NCI-H1436 treated with DMSO at 0.1 percent for 48 hours (cell line): ENCODE data around the gene UGGT2.
"Not testable (repeated sequence)": the region's sequence is repeated elsewhere in the genome, so short reads cannot be mapped to it uniquely, and the experiment has no call there.

Experiments
- DNase-seq: peaks from one replicate; lab custom pipeline; 2025; lab: John Stamatoyannopoulos, UW

The UGGT2 gene

GRCh38 chr13:95898256-95898655, 154.9 kb downstream of the UGGT2 start:
- DNase-seq = no peak

GRCh38 chr13:95896301-95896700, 156.9 kb downstream of the UGGT2 start:
- DNase-seq = no peak

GRCh38 chr13:95893861-95894260, 159.3 kb downstream of the UGGT2 start:
- DNase-seq = no peak

GRCh38 chr13:95882121-95882520, 171.1 kb downstream of the UGGT2 start:
- no peak for DNase-seq

- no peak for DNase-seq
Observed at GRCh38 chr13:95880331-95880730, 172.9 kb downstream of the UGGT2 start.

GRCh38 chr13:95874286-95874685, 178.9 kb downstream of the UGGT2 start:
- DNase-seq = no peak

- DNase-seq = no peak
Observed at GRCh38 chr13:95870421-95870820, 182.8 kb downstream of the UGGT2 start.

- DNase-seq = no peak
Observed at GRCh38 chr13:95865080-95865615, 188.1 kb downstream of the UGGT2 start.

GRCh38 chr13:95862408-95862807, 190.8 kb downstream of the UGGT2 start:
- DNase-seq = no peak

- DNase-seq = no peak
Observed at GRCh38 chr13:95861296-95861695, 191.9 kb downstream of the UGGT2 start.

- no peak for DNase-seq
Observed at GRCh38 chr13:95858286-95859075, 194.7 kb downstream of the UGGT2 start.

GRCh38 chr13:95845656-95846055, 207.5 kb downstream of the UGGT2 start:
- not testable (repeated sequence) for DNase-seq

- no peak for DNase-seq
Observed at GRCh38 chr13:95842898-95843297, 210.3 kb downstream of the UGGT2 start.

- no peak for DNase-seq
Observed at GRCh38 chr13:95841894-95842293, 211.3 kb downstream of the UGGT2 start.

GRCh38 chr13:95834134-95834765, 219.0 kb downstream of the UGGT2 start:
- no peak for DNase-seq

- DNase-seq = no peak
Observed at GRCh38 chr13:95833719-95834118, 219.5 kb downstream of the UGGT2 start.

- no peak for DNase-seq
Observed at GRCh38 chr13:95833126-95833525, 220.1 kb downstream of the UGGT2 start.

- DNase-seq = no peak
Observed at GRCh38 chr13:95822303-95822702, 230.9 kb downstream of the UGGT2 start.

GRCh38 chr13:95814495-95814894, 238.7 kb downstream of the UGGT2 start:
- DNase-seq = no peak

- DNase-seq = no peak
Observed at GRCh38 chr13:95813139-95813538, 240.1 kb downstream of the UGGT2 start.

GRCh38 chr13:95809429-95809828, 243.8 kb downstream of the UGGT2 start:
- DNase-seq = no peak

GRCh38 chr13:95805921-95806320, 247.3 kb downstream of the UGGT2 start:
- DNase-seq = no peak

GRCh38 chr13:95801825-95802224, 251.4 kb downstream of the UGGT2 start:
- no peak for DNase-seq
